WTC11 (cell line): Measurements from ENCODE around the gene METTL21C. TPM values are rescaled to one million over a fixed set of nuclear protein-coding genes. Genes with fewer than 3 reads are reported as not detected.

ENCODE experiments used
- ATAC-seq: fragments of 200-7000 bp; cut with Tn5 transposase; 2 replicates; pipeline ENCODE4 v1.10.0; 2021; ENCODE audit warnings: mild to moderate bottlenecking, moderate library complexity
- CTCF ChIA-PET: fragments of 300-600 bp; sonication (Branson Sonifier 250); formaldehyde crosslinking; loops from one replicate; lab custom pipeline; 2021; ENCODE audit warnings: antibody characterized with exemption; lab: Charles Lee
- POLR2A ChIA-PET: fragments of 350-600 bp; sonication (Branson Sonifier 250); formaldehyde crosslinking; loops from one replicate; lab custom pipeline; 2021; ENCODE audit warnings: antibody characterized with exemption; lab: Charles Lee
- DNase-seq: peaks from one replicate; pipeline ENCODE4 v3.0.0; 2021; ENCODE audit warnings: low spot score
- H3K27ac Mint-ChIP-seq: 2 replicates; pipeline ENCODE4 v1.8.0; 2021; ENCODE audit warnings: mixed read lengths
- H3K27me3 Mint-ChIP-seq: 2 replicates; pipeline ENCODE4 v1.8.0; 2021; ENCODE audit warnings: low read depth, mild to moderate bottlenecking, moderate library complexity, mixed read lengths
- H3K36me3 Mint-ChIP-seq: 2 replicates; pipeline ENCODE4 v1.8.0; 2021; ENCODE audit warnings: mixed read lengths
- H3K4me1 Mint-ChIP-seq: 2 replicates; pipeline ENCODE4 v1.8.0; 2022; ENCODE audit warnings: mixed read lengths
- H3K4me3 Mint-ChIP-seq: 2 replicates; pipeline ENCODE4 v1.8.0; 2021; ENCODE audit warnings: mild to moderate bottlenecking, moderate library complexity, mixed read lengths
- H3K9me3 Mint-ChIP-seq: 2 replicates; pipeline ENCODE4 v1.8.0; 2021; ENCODE audit warnings: mixed read lengths
- EMX1 ChIP-seq: fragments of 250-450 bp; sonication (Bioruptor Pico); IDR thresholded peaks from 2 replicates; pipeline ENCODE4 v1.8.0; 2021; ENCODE audit warnings: mild to moderate bottlenecking
- FOXJ3 ChIP-seq: sonication (generic); formaldehyde crosslinking; IDR thresholded peaks from 2 replicates; pipeline ENCODE4 v1.9.0; 2021; ENCODE audit warnings: missing genetic modification reagents, mild to moderate bottlenecking, borderline replicate concordance
- GABPB1 ChIP-seq: sonication (generic); formaldehyde crosslinking; IDR thresholded peaks from 2 replicates; pipeline ENCODE4 v1.8.1; 2023; ENCODE audit warnings: mild to moderate bottlenecking, missing genetic modification reagents
- JAZF1 ChIP-seq: fragments of 250-450 bp; sonication (Bioruptor Pico); IDR thresholded peaks from 2 replicates; pipeline ENCODE4 v1.9.0; 2021; ENCODE audit warnings: moderate library complexity, mild to moderate bottlenecking, inconsistent platforms
- MYBL2 ChIP-seq: sonication (generic); formaldehyde crosslinking; IDR thresholded peaks from 2 replicates; pipeline ENCODE4 v1.8.1; 2023; ENCODE audit warnings: mild to moderate bottlenecking, moderate library complexity, missing genetic modification reagents
- ZBTB21 ChIP-seq: sonication (generic); formaldehyde crosslinking; IDR thresholded peaks from 2 replicates; pipeline ENCODE4 v1.8.1; 2023; ENCODE audit warnings: mild to moderate bottlenecking, missing genetic modification reagents, borderline replicate concordance
- ZNF416 ChIP-seq: fragments of 250-450 bp; sonication (Bioruptor Pico); IDR thresholded peaks from 2 replicates; pipeline ENCODE4 v1.9.0; 2021; ENCODE audit warnings: mild to moderate bottlenecking, inconsistent platforms
- ZNF671 ChIP-seq: fragments of 250-450 bp; sonication (Bioruptor Pico); IDR thresholded peaks from 2 replicates; pipeline ENCODE4 v1.8.0; 2021; ENCODE audit warnings: mild to moderate bottlenecking
- total RNA-seq: library from RNA; stranded (reverse); gene quantifications from 3 replicates; pipeline ENCODE4 v1.2.3, GENCODE V29; 2021
- TF ChIP-seq, protein P1 (sequence below): fragments of 250-450 bp; sonication (Bioruptor Pico); IDR thresholded peaks from 2 replicates; pipeline ENCODE4 v1.9.0; 2021; ENCODE audit warnings: moderate library complexity, mild to moderate bottlenecking, inconsistent platforms, borderline replicate concordance
- TF ChIP-seq, protein P2 (sequence below): sonication (generic); formaldehyde crosslinking; IDR thresholded peaks from 2 replicates; pipeline ENCODE4 v1.8.0; 2023; ENCODE audit warnings: missing genetic modification reagents, mild to moderate bottlenecking, borderline replicate concordance
- TF ChIP-seq, protein P3 (sequence below): sonication (generic); formaldehyde crosslinking; IDR thresholded peaks from 2 replicates; pipeline ENCODE4 v1.8.1; 2023; ENCODE audit warnings: mild to moderate bottlenecking, missing genetic modification reagents, moderate library complexity
- TF ChIP-seq, protein P4 (sequence below): sonication (generic); formaldehyde crosslinking; IDR thresholded peaks from 2 replicates; pipeline ENCODE4 v1.8.1; 2022; ENCODE audit warnings: low read depth, missing genetic modification reagents, borderline replicate concordance
- TF ChIP-seq, protein P5 (sequence below): sonication (generic); formaldehyde crosslinking; IDR thresholded peaks from 2 replicates; pipeline ENCODE4 v1.8.0; 2022; ENCODE audit warnings: mild to moderate bottlenecking, missing genetic modification reagents

METTL21C gene
- total RNA-seq, 1 experiment from 2014 or later = not detected

DNA sequence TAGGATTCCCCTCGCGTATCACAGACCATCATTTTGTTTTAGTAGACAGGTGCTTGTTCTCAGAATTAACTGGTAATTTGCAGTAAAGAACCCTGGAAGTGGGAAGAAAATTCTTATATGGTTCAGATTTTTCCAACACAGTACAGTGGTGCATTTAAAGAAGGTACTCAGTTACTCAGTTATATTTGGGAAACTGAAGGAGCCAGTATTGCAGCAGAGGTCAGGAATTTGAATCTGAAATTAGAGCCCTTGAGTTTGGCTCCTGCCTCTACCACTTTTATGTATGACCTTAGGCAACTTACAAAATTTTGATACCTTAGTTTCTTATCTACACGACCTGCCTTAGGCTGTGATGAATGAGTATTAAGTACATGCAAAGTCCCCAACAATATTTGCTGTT lies 19.7 kb downstream of the METTL21C start (continued):
- TF ChIP-seq, protein P1, sequence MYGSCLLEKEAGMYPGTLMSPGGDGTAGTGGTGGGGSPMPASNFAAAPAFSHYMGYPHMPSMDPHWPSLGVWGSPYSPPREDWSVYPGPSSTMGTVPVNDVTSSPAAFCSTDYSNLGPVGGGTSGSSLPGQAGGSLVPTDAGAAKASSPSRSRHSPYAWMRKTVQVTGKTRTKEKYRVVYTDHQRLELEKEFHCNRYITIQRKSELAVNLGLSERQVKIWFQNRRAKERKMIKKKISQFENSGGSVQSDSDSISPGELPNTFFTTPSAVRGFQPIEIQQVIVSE = no peak
- TF ChIP-seq, protein P2, sequence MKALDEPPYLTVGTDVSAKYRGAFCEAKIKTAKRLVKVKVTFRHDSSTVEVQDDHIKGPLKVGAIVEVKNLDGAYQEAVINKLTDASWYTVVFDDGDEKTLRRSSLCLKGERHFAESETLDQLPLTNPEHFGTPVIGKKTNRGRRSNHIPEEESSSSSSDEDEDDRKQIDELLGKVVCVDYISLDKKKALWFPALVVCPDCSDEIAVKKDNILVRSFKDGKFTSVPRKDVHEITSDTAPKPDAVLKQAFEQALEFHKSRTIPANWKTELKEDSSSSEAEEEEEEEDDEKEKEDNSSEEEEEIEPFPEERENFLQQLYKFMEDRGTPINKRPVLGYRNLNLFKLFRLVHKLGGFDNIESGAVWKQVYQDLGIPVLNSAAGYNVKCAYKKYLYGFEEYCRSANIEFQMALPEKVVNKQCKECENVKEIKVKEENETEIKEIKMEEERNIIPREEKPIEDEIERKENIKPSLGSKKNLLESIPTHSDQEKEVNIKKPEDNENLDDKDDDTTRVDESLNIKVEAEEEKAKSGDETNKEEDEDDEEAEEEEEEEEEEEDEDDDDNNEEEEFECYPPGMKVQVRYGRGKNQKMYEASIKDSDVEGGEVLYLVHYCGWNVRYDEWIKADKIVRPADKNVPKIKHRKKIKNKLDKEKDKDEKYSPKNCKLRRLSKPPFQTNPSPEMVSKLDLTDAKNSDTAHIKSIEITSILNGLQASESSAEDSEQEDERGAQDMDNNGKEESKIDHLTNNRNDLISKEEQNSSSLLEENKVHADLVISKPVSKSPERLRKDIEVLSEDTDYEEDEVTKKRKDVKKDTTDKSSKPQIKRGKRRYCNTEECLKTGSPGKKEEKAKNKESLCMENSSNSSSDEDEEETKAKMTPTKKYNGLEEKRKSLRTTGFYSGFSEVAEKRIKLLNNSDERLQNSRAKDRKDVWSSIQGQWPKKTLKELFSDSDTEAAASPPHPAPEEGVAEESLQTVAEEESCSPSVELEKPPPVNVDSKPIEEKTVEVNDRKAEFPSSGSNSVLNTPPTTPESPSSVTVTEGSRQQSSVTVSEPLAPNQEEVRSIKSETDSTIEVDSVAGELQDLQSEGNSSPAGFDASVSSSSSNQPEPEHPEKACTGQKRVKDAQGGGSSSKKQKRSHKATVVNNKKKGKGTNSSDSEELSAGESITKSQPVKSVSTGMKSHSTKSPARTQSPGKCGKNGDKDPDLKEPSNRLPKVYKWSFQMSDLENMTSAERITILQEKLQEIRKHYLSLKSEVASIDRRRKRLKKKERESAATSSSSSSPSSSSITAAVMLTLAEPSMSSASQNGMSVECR (CRISPR knock-in tag) = no peak
- no peak for TF ChIP-seq ZNF671 (CRISPR knock-in tag)
- no peak for TF ChIP-seq ZNF416 (CRISPR knock-in tag)

DNA sequence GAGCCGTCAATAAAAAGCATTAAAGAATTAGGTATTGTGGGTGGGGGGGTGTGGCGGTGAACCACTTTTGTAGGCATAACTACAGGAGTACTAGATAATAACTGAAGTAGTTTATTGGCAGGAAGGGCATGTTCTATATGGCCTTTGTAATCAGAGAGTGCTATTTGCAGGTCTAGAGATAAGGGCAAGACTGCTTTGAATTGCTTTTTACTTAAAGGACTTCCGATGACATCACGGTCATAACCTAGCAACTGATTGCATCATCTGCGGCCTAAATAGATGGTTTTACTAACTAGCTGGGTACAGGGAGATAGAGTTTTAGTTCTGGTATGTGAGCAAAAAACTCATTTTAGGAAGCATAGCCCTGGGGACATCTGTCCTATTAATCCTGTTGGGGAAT lies 24.7 kb downstream of the METTL21C start:
- no peaks in the 10 kb centered on the region for H3K4me1 Mint-ChIP-seq
- ATAC-seq (no peak), DNase-seq (no peak)
- H3K27me3 Mint-ChIP-seq = no peaks in the 10 kb centered on the region
- ChIA-PET POLR2A (no interaction called here), CTCF (no interaction called here)
- peaks cover 42% of the 10 kb centered on the region for H3K9me3 Mint-ChIP-seq
- no peak overlapping the region for H3K4me3 Mint-ChIP-seq
- no peak overlapping the region for H3K27ac Mint-ChIP-seq
- no peak for TF ChIP-seq JAZF1 (CRISPR knock-in tag)
- no peak for TF ChIP-seq MYBL2 (CRISPR knock-in tag)
- TF ChIP-seq, protein P3, sequence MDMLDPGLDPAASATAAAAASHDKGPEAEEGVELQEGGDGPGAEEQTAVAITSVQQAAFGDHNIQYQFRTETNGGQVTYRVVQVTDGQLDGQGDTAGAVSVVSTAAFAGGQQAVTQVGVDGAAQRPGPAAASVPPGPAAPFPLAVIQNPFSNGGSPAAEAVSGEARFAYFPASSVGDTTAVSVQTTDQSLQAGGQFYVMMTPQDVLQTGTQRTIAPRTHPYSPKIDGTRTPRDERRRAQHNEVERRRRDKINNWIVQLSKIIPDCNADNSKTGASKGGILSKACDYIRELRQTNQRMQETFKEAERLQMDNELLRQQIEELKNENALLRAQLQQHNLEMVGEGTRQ (CRISPR knock-in tag) = no peak
- no peak for TF ChIP-seq GABPB1 (CRISPR knock-in tag)
- no peak for TF ChIP-seq ZBTB21 (CRISPR knock-in tag)
- no peak for TF ChIP-seq FOXJ3 (CRISPR knock-in tag)
- TF ChIP-seq, protein P2 (CRISPR knock-in tag) = no peak
- TF ChIP-seq, protein P4, sequence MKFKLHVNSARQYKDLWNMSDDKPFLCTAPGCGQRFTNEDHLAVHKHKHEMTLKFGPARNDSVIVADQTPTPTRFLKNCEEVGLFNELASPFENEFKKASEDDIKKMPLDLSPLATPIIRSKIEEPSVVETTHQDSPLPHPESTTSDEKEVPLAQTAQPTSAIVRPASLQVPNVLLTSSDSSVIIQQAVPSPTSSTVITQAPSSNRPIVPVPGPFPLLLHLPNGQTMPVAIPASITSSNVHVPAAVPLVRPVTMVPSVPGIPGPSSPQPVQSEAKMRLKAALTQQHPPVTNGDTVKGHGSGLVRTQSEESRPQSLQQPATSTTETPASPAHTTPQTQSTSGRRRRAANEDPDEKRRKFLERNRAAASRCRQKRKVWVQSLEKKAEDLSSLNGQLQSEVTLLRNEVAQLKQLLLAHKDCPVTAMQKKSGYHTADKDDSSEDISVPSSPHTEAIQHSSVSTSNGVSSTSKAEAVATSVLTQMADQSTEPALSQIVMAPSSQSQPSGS (CRISPR knock-in tag) = no peak
- no peak for TF ChIP-seq EMX1
- TF ChIP-seq, protein P5, sequence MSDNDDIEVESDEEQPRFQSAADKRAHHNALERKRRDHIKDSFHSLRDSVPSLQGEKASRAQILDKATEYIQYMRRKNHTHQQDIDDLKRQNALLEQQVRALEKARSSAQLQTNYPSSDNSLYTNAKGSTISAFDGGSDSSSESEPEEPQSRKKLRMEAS (CRISPR knock-in tag) = no peak
- peaks cover 89% of the 10 kb centered on the region for H3K36me3 Mint-ChIP-seq
